ENCODE measurements around the gene FPR1. TPM values are rescaled to one million over a fixed set of nuclear protein-coding genes. Genes with fewer than 3 reads are reported as not detected.
"Not testable (repeated sequence)": the region's sequence is repeated elsewhere in the genome, so short reads cannot be mapped to it uniquely, and the experiment has no call there.

FPR1 gene
- total and polyA plus RNA-seq, 4 donors = 2.8 to 558 (median 48.8) TPM

- no peaks in the 10 kb centered on the region for H3K4me1 ChIP-seq (ENCODE audit: control insufficient read depth in 5 of 5, insufficient read depth in 5 of 5, low read length in 5 of 5)
- no peaks in the 10 kb centered on the region for H3K36me3 ChIP-seq (ENCODE audit: control insufficient read depth in 4 of 4, insufficient read depth in 4 of 4, low read length in 4 of 4)
- 57 to 68% methylated on average over 5 of the region's 5 CpGs for WGBS, 2 donors
- ATAC-seq (ENCODE audit: insufficient read depth, low FRiP score) (no peak), DNase-seq (peak in 1 of 3 donors; percentile 15)
- no peaks in the 10 kb centered on the region for H3K9me3 ChIP-seq (ENCODE audit: control insufficient read depth in 4 of 4, insufficient read depth in 3 of 4, low read length in 3 of 4)
- H3K27me3 ChIP-seq (ENCODE audit: control insufficient read depth in 3 of 3, insufficient read depth in 3 of 3, low read length in 2 of 3) = peaks cover 0 to 5% (median 0%) of the 10 kb centered on the region in 3 donors
- no peak for TF ChIP-seq CTCF (IDR thresholded peaks at IDR 0.05; ENCODE audit: control extremely low read depth, extremely low read depth)
- H3K27ac ChIP-seq (ENCODE audit: low read depth in 1 of 2, low read length in 1 of 2) = no peak overlapping the region
- H3K9ac ChIP-seq (ENCODE audit: insufficient read depth in 1 of 2, low read length in 2 of 2) = no peak overlapping the region
- no peak overlapping the region for H3K4me3 ChIP-seq
Measured at GRCh38 chr19:51740356-51740755, 11.3 kb downstream of the FPR1 start.

GRCh38 chr19:51739466-51740213 is 12.0 kb downstream of the FPR1 start:
- no peak for ATAC-seq (ENCODE audit: insufficient read depth, low FRiP score)
- no peak overlapping the region for H3K27ac ChIP-seq (ENCODE audit: low read depth in 1 of 2, low read length in 1 of 2)
- TF ChIP-seq CTCF (IDR thresholded peaks at IDR 0.05; ENCODE audit: control extremely low read depth, extremely low read depth) = no peak

GRCh38 chr19:51738523-51738922 is 13.2 kb downstream of the FPR1 start:
- H3K36me3 ChIP-seq (ENCODE audit: control insufficient read depth in 4 of 4, insufficient read depth in 4 of 4, low read length in 4 of 4); DNase-seq; H3K9ac ChIP-seq (ENCODE audit: insufficient read depth in 1 of 2, low read length in 2 of 2); ATAC-seq (ENCODE audit: insufficient read depth, low FRiP score); H3K27ac ChIP-seq (ENCODE audit: low read depth in 1 of 2, low read length in 1 of 2); H3K4me3 ChIP-seq; H3K9me3 ChIP-seq (ENCODE audit: control insufficient read depth in 4 of 4, insufficient read depth in 3 of 4, low read length in 3 of 4); H3K27me3 ChIP-seq (ENCODE audit: control insufficient read depth in 3 of 3, insufficient read depth in 3 of 3, low read length in 2 of 3); H3K4me1 ChIP-seq (ENCODE audit: control insufficient read depth in 5 of 5, insufficient read depth in 5 of 5, low read length in 5 of 5): not testable (repeated sequence)
- WGBS, 2 donors = 77 to 85% methylated on average over 10 of the region's 10 CpGs

More at GRCh38 chr19:51739466-51740213, 12.0 kb downstream of the FPR1 start:
- no peaks in the 10 kb centered on the region for H3K36me3 ChIP-seq (ENCODE audit: control insufficient read depth in 4 of 4, insufficient read depth in 4 of 4, low read length in 4 of 4)
- no peaks in the 10 kb centered on the region for H3K9me3 ChIP-seq (ENCODE audit: control insufficient read depth in 4 of 4, insufficient read depth in 3 of 4, low read length in 3 of 4)
- H3K4me1 ChIP-seq (ENCODE audit: control insufficient read depth in 5 of 5, insufficient read depth in 5 of 5, low read length in 5 of 5) = no peaks in the 10 kb centered on the region
- no peak overlapping the region for H3K9ac ChIP-seq (ENCODE audit: insufficient read depth in 1 of 2, low read length in 2 of 2)
- H3K27me3 ChIP-seq (ENCODE audit: control insufficient read depth in 3 of 3, insufficient read depth in 3 of 3, low read length in 2 of 3) = peaks cover 0 to 5% (median 0%) of the 10 kb centered on the region in 3 donors
- no peak for DNase-seq
- 68% methylated on average over 13 of the region's 13 CpGs for WGBS, 2 donors
- H3K4me3 ChIP-seq = no peak overlapping the region

GRCh38 chr19:51737924-51738323 is 13.8 kb downstream of the FPR1 start:
- ATAC-seq (ENCODE audit: insufficient read depth, low FRiP score) (no peak), DNase-seq (no peak)
- no peak overlapping the region for H3K4me3 ChIP-seq
- peaks cover 0 to 5% (median 0%) of the 10 kb centered on the region in 3 donors for H3K27me3 ChIP-seq (ENCODE audit: control insufficient read depth in 3 of 3, insufficient read depth in 3 of 3, low read length in 2 of 3)
- no peaks in the 10 kb centered on the region for H3K36me3 ChIP-seq (ENCODE audit: control insufficient read depth in 4 of 4, insufficient read depth in 4 of 4, low read length in 4 of 4)
- no peak overlapping the region for H3K9ac ChIP-seq (ENCODE audit: insufficient read depth in 1 of 2, low read length in 2 of 2)
- no peaks in the 10 kb centered on the region for H3K9me3 ChIP-seq (ENCODE audit: control insufficient read depth in 4 of 4, insufficient read depth in 3 of 4, low read length in 3 of 4)
- no peak for TF ChIP-seq CTCF (IDR thresholded peaks at IDR 0.05; ENCODE audit: control extremely low read depth, extremely low read depth)
- H3K27ac ChIP-seq (ENCODE audit: low read depth in 1 of 2, low read length in 1 of 2) = no peak overlapping the region
- H3K4me1 ChIP-seq (ENCODE audit: control insufficient read depth in 5 of 5, insufficient read depth in 5 of 5, low read length in 5 of 5) = no peaks in the 10 kb centered on the region
- 72 to 79% methylated on average over 2 of the region's 2 CpGs for WGBS, 2 donors

Data from lung (tissue), 12 donors.